AG10803 (cell line): ENCODE results near the gene STK38L.

Experiments
- DNase-seq: peaks from one replicate; pipeline ENCODE4 v3.0.0; 2010; ENCODE audit warnings: low read depth
- H3K4me3 ChIP-seq: 2 replicates; pipeline ENCODE4 v1.5.1; 2011; ENCODE audit warnings: mild to moderate bottlenecking, low read length, control low read depth
- CTCF ChIP-seq: conservative IDR thresholded peaks from 2 replicates; pipeline ENCODE4 v1.5.1; 2011; ENCODE audit warnings: mild to moderate bottlenecking, low read length, control low read depth, inconsistent platforms

The STK38L gene

GRCh38 chr12:27285403-27285802, 41.3 kb downstream of the STK38L start:
- no peak for TF ChIP-seq CTCF

GRCh38 chr12:27289414-27289813, 45.3 kb downstream of the STK38L start:
- DNase-seq = peak; percentile 10
- H3K4me3 ChIP-seq = no peak overlapping the region
- no peak for TF ChIP-seq CTCF

More at GRCh38 chr12:27285403-27285802, 41.3 kb downstream of the STK38L start:
- no peak overlapping the region for H3K4me3 ChIP-seq
- DNase-seq = no peak

- no peak overlapping the region for H3K4me3 ChIP-seq
- DNase-seq = no peak
- no peak for TF ChIP-seq CTCF
Observed at GRCh38 chr12:27290501-27291168, 46.5 kb downstream of the STK38L start.

- no peak for TF ChIP-seq CTCF
- no peak overlapping the region for H3K4me3 ChIP-seq
- DNase-seq = no peak
Observed at GRCh38 chr12:27291862-27292261, 47.8 kb downstream of the STK38L start.

GRCh38 chr12:27292718-27293117, 48.6 kb downstream of the STK38L start:
- H3K4me3 ChIP-seq = no peak overlapping the region
- TF ChIP-seq CTCF = no peak
- no peak for DNase-seq

- TF ChIP-seq CTCF = no peak
- no peak overlapping the region for H3K4me3 ChIP-seq
- DNase-seq = peak; percentile 17
Observed at GRCh38 chr12:27293463-27293862, 49.4 kb downstream of the STK38L start.

- TF ChIP-seq CTCF = no peak
- no peak for DNase-seq
- H3K4me3 ChIP-seq = no peak overlapping the region
Observed at GRCh38 chr12:27296674-27297073, 52.6 kb downstream of the STK38L start.
